IPS-15b (cell line): ENCODE results near the gene DUSP19.

Experiments used
- H3K27me3 ChIP-seq: one replicate; pipeline ENCODE4 v1.6.1; 2013; ENCODE audit warnings: low read length; ENCODE audit not compliant: control insufficient read depth, insufficient read depth
- H3K36me3 ChIP-seq: one replicate; pipeline ENCODE4 v1.6.1; 2013; ENCODE audit warnings: low read length; ENCODE audit not compliant: control insufficient read depth, insufficient read depth
- H3K4me1 ChIP-seq: one replicate; pipeline ENCODE4 v1.6.1; 2013; ENCODE audit warnings: mild to moderate bottlenecking, low read length; ENCODE audit not compliant: control insufficient read depth, insufficient read depth
- H3K4me3 ChIP-seq: one replicate; pipeline ENCODE4 v1.5.1; 2013; ENCODE audit warnings: low read depth, low read length
- H3K9ac ChIP-seq: one replicate; pipeline ENCODE4 v1.6.1; 2013; ENCODE audit warnings: low read depth, mild to moderate bottlenecking, low read length
- H3K9me3 ChIP-seq: one replicate; pipeline ENCODE4 v1.6.1; 2013; ENCODE audit warnings: mild to moderate bottlenecking, low read length; ENCODE audit not compliant: control insufficient read depth, insufficient read depth

The DUSP19 gene

DNA sequence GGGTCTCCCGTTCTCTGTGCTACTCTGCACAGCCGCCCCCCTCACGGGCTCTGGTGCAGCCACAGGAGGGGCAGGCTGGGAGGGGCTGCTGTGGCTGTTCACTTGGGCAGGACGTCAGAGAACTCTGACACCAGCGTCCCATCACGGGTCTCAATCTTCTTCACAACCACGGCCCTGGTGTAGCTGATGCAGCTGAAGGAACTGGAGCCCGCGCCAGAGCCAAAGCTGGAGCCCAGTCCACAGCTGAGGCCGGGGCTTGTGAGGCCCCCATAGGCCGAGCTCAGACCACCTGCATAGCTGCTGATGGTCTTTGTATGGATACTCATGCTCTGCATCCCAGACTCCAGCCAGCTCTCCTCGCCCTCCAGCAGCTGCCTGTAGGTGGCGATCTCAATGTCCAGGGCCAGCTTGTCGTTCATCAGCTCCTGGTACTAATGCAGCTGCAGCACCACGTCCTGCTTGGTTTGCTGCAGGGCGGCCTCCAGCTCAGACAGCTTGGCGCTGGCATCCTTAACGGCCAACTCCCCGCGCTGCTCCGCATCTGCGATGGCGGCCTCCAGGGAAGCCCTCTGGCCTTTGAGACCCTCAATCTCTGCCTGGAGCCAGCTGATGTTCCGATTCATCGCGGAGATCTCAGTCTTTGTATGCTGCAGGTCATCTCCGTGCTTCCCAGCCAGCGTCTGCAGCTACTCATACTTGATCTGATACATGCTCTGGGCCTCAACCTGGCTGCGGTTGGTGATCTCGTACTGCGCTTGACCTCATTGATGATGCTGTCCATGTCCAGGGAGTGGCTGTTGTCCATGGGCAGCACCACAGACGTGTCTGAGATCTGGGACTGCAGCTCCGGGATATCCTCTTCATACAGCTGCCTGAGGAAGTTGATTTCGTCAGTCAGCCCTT, 7.4 kb upstream of the DUSP19 start:
- Histone ChIP-seq H3K9ac (no peak overlapping the region), H3K27me3 (peaks cover 3% of the 10 kb centered on the region), H3K4me3 (peak overlapping the region; percentile 46), H3K9me3 (no peaks in the 10 kb centered on the region), H3K4me1 (peaks cover 3% of the 10 kb centered on the region), H3K36me3 (no peaks in the 10 kb centered on the region)

DNA sequence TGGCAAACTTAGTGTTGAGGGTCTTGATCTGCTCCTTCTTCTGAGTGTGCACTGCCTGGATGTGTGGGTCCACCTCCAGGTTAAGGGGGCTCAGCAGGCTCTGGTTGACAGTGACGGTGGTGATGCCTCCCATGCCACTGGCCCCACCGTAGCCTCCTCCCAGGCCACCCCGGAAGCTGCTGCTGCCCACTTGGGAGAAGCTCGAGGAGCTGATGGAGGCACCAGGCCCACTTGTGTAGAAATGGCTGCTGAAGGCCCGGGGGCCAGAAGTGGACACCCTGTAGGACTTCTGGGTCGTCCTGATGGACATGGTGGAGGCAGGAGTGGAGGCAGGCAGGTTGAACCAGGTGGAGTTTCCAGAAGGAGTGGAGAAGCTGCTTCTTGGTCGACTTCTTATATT, 6.4 kb upstream of the DUSP19 start:
- peaks cover 3% of the 10 kb centered on the region for H3K4me1 ChIP-seq
- H3K27me3 ChIP-seq = peaks cover 3% of the 10 kb centered on the region
- H3K4me3 ChIP-seq = no peak overlapping the region
- no peaks in the 10 kb centered on the region for H3K9me3 ChIP-seq
- no peaks in the 10 kb centered on the region for H3K36me3 ChIP-seq
- no peak overlapping the region for H3K9ac ChIP-seq

DNA sequence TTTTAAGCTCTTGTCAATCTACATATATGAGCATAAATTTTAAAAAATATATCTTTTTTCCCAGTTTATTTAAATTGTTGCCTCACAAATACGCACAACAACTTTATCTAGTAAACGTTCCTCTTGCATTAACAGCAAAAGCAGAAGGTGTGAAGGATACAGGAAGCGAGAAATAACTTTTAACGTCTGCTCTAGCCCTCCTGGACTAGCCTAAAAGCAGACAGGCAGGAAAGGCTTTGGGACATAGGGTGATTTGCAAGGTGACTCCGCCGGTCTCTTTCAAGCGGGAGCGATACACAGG, 434 bp upstream of the DUSP19 start:
- H3K9me3 ChIP-seq = no peaks in the 10 kb centered on the region
- peak overlapping the region; percentile 55 for H3K9ac ChIP-seq

DNA sequence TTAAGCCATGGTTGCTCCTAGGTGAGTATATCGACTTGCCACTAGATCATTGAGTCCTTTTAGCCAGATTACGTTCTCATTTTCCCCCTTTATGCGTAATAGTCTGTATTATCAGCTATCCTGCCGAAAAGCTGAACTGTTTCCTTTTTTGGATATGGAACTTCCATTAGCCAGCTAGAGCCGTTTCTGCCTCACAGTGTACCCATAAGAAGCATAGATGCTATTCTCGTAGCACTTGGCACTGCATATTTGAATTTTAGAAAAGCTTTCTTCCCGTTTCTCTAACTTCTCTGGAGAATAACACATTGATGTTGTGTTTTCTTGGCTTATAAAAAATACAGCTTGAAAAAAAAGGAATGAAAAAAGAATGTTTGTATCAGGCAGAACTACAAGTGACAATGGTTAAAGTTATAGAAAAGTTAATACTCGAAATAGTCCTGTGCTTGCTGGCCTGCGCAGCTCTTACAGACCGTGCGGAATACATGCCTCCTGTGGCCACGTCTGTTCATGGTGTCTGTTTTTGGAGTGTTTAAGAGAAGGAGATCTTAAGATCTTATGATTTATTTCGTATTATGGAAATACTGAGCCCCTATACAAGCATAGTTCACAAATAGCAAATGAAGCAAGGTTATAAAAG, 710 bp downstream of the DUSP19 start:
- no peaks in the 10 kb centered on the region for H3K27me3 ChIP-seq
- no peaks in the 10 kb centered on the region for H3K4me1 ChIP-seq
- H3K4me3 ChIP-seq = peak overlapping the region; percentile 77
- no peaks in the 10 kb centered on the region for H3K36me3 ChIP-seq
- no peak overlapping the region for H3K9ac ChIP-seq
- H3K9me3 ChIP-seq = no peaks in the 10 kb centered on the region

More for the DNA sequence above, 434 bp upstream of the DUSP19 start:
- no peaks in the 10 kb centered on the region for H3K4me1 ChIP-seq
- no peaks in the 10 kb centered on the region for H3K27me3 ChIP-seq
- peak overlapping the region; percentile 77 for H3K4me3 ChIP-seq
- H3K36me3 ChIP-seq = no peaks in the 10 kb centered on the region

DNA sequence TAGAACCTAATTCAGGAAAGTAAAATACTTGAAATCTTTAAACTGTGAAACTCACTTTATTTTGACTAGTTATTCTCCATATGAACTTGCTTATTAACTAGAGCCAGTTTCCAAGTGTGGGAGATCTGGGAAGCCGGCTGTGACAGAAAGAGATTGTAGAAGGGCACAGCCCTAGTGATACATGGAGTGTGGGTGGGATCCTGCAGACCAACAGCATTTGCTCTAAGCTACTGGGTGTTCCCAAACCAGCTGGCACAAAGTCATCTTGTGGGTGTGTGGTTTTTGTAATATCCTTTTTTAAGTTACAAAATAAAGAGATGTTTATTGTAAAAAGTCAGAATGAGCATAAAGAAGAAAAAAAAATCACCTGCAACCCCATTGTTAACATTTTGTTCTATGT, 3.4 kb downstream of the DUSP19 start:
- Histone ChIP-seq H3K9ac (no peak overlapping the region), H3K9me3 (no peaks in the 10 kb centered on the region), H3K4me3 (no peak overlapping the region), H3K27me3 (no peaks in the 10 kb centered on the region), H3K36me3 (no peaks in the 10 kb centered on the region), H3K4me1 (no peaks in the 10 kb centered on the region)

DNA sequence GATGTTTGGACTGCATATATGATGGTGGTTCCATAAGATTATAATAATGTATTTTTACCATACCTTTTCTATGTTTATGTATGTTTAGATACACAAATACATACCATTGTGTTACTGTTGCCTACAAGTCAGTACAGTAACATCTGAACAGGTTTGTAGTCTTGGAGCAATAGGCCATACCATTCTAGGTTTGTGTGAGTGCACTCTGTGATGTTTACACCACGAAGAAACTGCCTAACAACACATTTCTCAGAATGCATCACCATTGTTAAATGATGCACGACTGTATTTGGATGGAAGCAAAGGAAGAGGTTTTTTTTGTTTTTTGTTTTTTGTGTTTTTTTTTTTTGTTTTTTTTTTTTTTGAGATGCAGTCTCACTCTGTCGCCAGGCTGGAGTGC, 9.5 kb downstream of the DUSP19 start:
- no peaks in the 10 kb centered on the region for H3K9me3 ChIP-seq
- H3K36me3 ChIP-seq = no peaks in the 10 kb centered on the region
- no peaks in the 10 kb centered on the region for H3K4me1 ChIP-seq
- H3K4me3 ChIP-seq = no peak overlapping the region
- H3K9ac ChIP-seq = no peak overlapping the region
- H3K27me3 ChIP-seq = no peaks in the 10 kb centered on the region

DNA sequence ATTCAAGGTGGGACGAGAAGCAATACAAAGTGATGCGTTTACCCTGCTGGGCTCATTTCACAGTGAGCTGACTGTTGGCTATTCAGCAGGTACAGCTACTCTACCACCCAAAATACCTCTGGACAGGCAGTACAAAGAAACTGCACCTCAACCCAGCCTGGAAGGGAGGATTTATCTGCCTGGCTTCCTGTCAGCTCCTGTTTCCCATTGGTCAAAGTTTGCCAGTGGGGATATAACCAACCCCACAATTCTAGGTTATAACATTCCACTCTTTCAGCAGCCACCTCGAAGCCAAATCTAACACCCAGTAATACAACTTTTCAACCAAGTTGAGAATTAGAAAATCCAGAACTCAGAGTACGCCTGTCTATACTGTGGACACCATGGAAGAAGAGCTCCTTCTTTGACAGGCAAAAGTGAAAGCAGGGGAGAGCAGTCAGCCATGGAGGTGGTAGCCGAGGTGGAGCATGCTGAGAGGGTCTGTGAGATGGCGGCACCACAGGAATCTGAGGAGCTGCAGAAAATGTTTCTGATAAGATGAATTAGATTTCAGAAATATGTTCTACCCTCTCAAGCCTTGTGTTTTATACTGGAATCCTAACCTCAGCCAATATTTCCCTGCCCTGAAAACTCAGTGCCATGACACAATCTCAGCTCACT, 10.8 kb downstream of the DUSP19 start:
- Histone ChIP-seq H3K36me3 (no peaks in the 10 kb centered on the region), H3K9me3 (no peaks in the 10 kb centered on the region), H3K9ac (no peak overlapping the region), H3K4me3 (no peak overlapping the region), H3K27me3 (no peaks in the 10 kb centered on the region), H3K4me1 (no peaks in the 10 kb centered on the region)

DNA sequence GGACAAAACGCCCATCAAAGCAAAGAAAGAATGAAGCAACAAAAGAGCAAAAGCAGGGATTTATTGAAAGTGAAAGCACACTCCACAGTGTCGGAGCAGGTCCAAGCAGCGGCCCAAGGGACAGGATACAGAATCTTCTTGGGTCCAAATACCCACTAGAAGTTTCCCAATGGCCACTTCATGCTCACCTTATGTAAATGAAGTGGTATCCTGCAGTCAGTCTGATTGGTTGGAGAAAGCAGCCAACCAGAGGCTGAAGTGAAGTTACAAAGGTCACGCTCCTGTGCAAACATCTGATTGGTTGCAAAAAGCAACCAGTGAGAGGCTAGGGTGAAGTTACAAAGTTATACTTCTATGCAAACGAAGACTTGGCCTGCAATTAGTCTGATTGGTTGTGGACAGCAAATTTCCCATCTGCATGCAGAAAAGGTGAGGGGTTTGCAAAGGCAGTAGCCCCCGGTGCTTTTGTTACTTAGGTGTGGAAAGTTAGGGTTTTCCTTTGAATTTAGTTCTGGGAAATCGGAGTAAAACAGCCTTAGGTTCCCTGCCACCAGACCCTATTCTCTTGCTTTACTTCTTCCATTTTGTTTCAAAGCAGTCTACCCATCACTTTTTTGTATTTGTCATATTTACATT, 12.9 kb downstream of the DUSP19 start:
- Histone ChIP-seq H3K4me1 (peaks cover 4% of the 10 kb centered on the region), H3K9ac (no peak overlapping the region)

DNA sequence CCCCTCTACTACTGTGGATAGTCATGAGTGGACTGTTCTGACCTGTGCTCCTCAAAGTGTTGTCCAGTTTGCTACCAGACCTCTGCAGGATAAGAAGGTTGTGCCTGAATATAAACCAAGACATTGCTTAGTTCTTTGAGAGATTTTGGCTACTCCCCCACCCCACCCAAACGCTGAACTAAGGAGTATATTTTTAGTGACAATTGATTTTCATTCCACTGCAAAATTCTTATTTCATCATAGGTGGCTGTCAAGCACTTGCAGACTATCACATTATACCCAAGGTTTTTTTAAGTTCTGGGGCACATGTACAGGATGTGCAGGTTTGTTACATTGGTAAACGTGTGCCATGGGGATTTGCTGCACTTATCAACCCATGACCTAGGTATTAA, 13.4 kb downstream of the DUSP19 start:
- no peak overlapping the region for H3K9ac ChIP-seq
- no peak overlapping the region for H3K4me3 ChIP-seq
- H3K4me1 ChIP-seq = peaks cover 4% of the 10 kb centered on the region
- H3K9me3 ChIP-seq = no peaks in the 10 kb centered on the region
- no peaks in the 10 kb centered on the region for H3K36me3 ChIP-seq
- H3K27me3 ChIP-seq = no peaks in the 10 kb centered on the region

More for the DNA sequence above, 12.9 kb downstream of the DUSP19 start:
- no peaks in the 10 kb centered on the region for H3K9me3 ChIP-seq
- no peaks in the 10 kb centered on the region for H3K36me3 ChIP-seq
- H3K27me3 ChIP-seq = no peaks in the 10 kb centered on the region
- no peak overlapping the region for H3K4me3 ChIP-seq

DNA sequence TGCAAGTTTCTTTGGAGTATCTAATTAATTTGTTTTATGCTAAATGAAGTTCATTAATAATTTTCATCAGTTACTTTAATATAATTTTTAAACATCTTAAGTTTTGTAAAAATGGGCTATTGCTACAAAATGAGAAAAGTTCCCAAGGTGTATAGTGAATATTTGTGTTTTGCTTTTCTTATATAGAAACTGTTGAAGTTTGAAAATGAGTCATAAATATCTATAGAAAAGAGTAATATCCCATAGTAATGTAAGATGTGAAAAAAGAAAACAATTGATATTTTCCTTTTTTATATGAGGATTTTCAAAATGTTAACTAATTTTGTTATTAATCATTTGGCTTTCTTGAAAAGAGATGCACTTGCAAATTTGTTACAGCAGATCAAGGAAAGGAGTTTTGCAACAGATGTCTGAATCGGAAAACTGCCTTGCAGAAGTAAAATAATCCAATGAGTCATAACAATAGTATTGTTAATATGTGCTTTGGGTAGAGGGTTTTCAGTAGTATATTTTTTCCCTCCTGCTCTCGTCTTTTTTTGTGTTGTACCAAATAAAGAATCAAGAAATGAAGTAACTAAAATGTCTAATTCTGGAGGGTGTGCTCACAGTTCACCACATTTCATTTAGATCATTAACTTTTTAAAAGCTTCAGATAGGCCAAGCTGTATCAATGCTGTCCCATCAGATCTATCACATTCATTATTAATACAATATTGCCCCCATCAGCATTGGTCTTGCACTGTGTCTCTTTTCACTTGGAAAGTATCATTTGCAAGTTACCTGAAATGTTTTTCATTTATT, 15.5 kb downstream of the DUSP19 start:
- Histone ChIP-seq H3K36me3 (no peaks in the 10 kb centered on the region), H3K9ac (no peak overlapping the region), H3K9me3 (no peaks in the 10 kb centered on the region), H3K4me3 (no peak overlapping the region), H3K27me3 (no peaks in the 10 kb centered on the region), H3K4me1 (peaks cover 4% of the 10 kb centered on the region)
